ENCODE data around the gene HLA-E. TPM values are rescaled to one million over a fixed set of nuclear protein-coding genes. Genes with fewer than 3 reads are reported as not detected.

Gene HLA-E
- total and polyA plus RNA-seq, 2 donors (not counting 3 experiments of a cell fraction or from before 2014, with no cell fraction given) = 271 to 298 TPM

DNA sequence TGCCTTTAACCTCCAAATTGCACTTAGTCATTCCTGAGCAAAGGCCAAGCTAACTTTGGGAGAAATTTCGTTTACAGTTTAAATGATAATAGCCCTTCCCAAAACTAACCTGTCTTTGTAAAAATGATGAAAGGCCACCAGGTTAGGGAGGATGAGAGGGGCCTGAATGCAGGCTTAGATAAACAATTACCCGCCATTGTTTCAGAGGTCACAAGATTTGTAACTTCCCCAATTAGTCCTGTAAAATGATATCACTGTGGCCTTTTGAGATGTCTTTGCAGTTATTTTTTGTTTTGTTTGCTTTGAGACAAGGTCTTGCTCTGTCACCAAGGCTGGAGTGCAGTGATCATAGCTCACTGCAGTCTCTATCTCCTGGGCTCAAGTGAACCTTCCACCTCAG is 40.7 kb downstream of the HLA-E start:
- TF ChIP-seq POLR2A (IDR thresholded peaks at IDR 0.05; ENCODE audit: low read depth, low read length) (no peak), GATA2 (IDR thresholded peaks at IDR 0.05; ENCODE audit: insufficient read depth, insufficient read length, low read depth, low read length) (no peak), FOS (IDR thresholded peaks at IDR 0.05; ENCODE audit: borderline replicate concordance, insufficient read depth, low read length) (no peak), EZH2 (IDR thresholded peaks at IDR 0.05; ENCODE audit: borderline replicate concordance, low read depth, low read length, severe bottlenecking) (no peak), JUN (IDR thresholded peaks at IDR 0.05; ENCODE audit: borderline replicate concordance, insufficient read depth, insufficient read length, low read depth) (no peak), MYC (IDR thresholded peaks at IDR 0.05; ENCODE audit: low read depth, low read length) (no peak), POLR2AphosphoS5 (IDR thresholded peaks at IDR 0.05; ENCODE audit: insufficient read depth, low read depth, low read length) (no peak)
- TF ChIP-seq, protein P1, sequence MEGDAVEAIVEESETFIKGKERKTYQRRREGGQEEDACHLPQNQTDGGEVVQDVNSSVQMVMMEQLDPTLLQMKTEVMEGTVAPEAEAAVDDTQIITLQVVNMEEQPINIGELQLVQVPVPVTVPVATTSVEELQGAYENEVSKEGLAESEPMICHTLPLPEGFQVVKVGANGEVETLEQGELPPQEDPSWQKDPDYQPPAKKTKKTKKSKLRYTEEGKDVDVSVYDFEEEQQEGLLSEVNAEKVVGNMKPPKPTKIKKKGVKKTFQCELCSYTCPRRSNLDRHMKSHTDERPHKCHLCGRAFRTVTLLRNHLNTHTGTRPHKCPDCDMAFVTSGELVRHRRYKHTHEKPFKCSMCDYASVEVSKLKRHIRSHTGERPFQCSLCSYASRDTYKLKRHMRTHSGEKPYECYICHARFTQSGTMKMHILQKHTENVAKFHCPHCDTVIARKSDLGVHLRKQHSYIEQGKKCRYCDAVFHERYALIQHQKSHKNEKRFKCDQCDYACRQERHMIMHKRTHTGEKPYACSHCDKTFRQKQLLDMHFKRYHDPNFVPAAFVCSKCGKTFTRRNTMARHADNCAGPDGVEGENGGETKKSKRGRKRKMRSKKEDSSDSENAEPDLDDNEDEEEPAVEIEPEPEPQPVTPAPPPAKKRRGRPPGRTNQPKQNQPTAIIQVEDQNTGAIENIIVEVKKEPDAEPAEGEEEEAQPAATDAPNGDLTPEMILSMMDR (IDR thresholded peaks at IDR 0.05; ENCODE audit: extremely low read depth in 1 of 2, insufficient read depth in 1 of 2, low read depth in 1 of 2, low read length in 2 of 2) = no peak
- TF ChIP-seq, protein P2, sequence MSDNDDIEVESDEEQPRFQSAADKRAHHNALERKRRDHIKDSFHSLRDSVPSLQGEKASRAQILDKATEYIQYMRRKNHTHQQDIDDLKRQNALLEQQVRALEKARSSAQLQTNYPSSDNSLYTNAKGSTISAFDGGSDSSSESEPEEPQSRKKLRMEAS (IDR thresholded peaks at IDR 0.05; ENCODE audit: insufficient read depth, insufficient read length) = no peak
- peaks cover 18% of the 10 kb centered on the region for H3K4me1 ChIP-seq (ENCODE audit: control insufficient read depth, extremely low read depth, insufficient read depth, low read length)
- no peak overlapping the region for H3K27ac ChIP-seq (ENCODE audit: insufficient read depth, low read depth, low read length)
- POLR2A ChIA-PET = no interaction called here
- dilution Hi-C loops (cut with MboI; ENCODE audit: extremely low pct_ligation_motif_present, low sequenced_read_pairs) = no loop called here
- no peaks in the 10 kb centered on the region for H3K36me3 ChIP-seq (ENCODE audit: control insufficient read depth in 2 of 2, extremely low read depth in 1 of 2, insufficient read depth in 2 of 2, low read length in 2 of 2)
- H3K4me2 ChIP-seq (ENCODE audit: insufficient read depth, low read length) = no peak overlapping the region
- H3K9me1 ChIP-seq (replicated peaks; ENCODE audit: control insufficient read depth, extremely low read depth, insufficient read depth, low read length) = no peaks in the 10 kb centered on the region
- FAIRE-seq (no peak), DNase-seq (ENCODE audit: low read depth, low spot score) (no peak)
- no peaks in the 10 kb centered on the region for H3K27me3 ChIP-seq (ENCODE audit: control insufficient read depth in 2 of 2, insufficient read depth in 2 of 2, low read length in 2 of 2)
- no peak overlapping the region for H3K9ac ChIP-seq (replicated peaks; ENCODE audit: extremely low read depth, insufficient read depth, low read length)
- H4K20me1 ChIP-seq (replicated peaks; ENCODE audit: control insufficient read depth, extremely low read depth, insufficient read depth, low read length) = no peaks in the 10 kb centered on the region
- no peaks in the 10 kb centered on the region for H3K79me2 ChIP-seq (ENCODE audit: control insufficient read depth, insufficient read depth, low read length)
- intact Hi-C loops (cut with micrococcal nuclease) = no loop called here
- H2AFZ ChIP-seq (ENCODE audit: low read depth, low read length) = peak overlapping the region; percentile 26
- H3K9me3 ChIP-seq (replicated peaks; ENCODE audit: control insufficient read depth, insufficient read depth, low read length) = no peaks in the 10 kb centered on the region
- H3K4me3 ChIP-seq (replicated peaks in 1 of 3; ENCODE audit: insufficient read depth in 1 of 3, low read depth in 1 of 3, low read length in 3 of 3) = no peak overlapping the region
- BruUV-seq (replicated peaks) = no TSS peak
- CTCF ChIA-PET = interaction anchor here (0.8 to 3.4 kb wide), 9 partner anchors 12 to 143 kb away, joined by 3 to 20 read pairs (median 5); partner anchors contain the start of gene DHX16
